VCaP (cell line): ENCODE data around the gene LLCFC1.
"Not testable (repeated sequence)": the region's sequence is repeated elsewhere in the genome, so short reads cannot be mapped to it uniquely, and the experiment has no call there.

Source experiments
- H3K27ac ChIP-seq: fragments of 450-650 bp; 2 replicates; pipeline ENCODE4 v1.5.1; 2017
- CTCF ChIP-seq: fragments of 450-650 bp; conservative IDR thresholded peaks from 2 replicates; pipeline ENCODE4 v1.5.1; 2017; ENCODE audit warnings: mild to moderate bottlenecking, moderate library complexity

Gene LLCFC1

GRCh38 chr7:142964502-142965246, 25.4 kb downstream of the LLCFC1 start:
- no peak for TF ChIP-seq CTCF
- H3K27ac ChIP-seq, result no peak overlapping the region

GRCh38 chr7:142968229-142968628, 28.9 kb downstream of the LLCFC1 start:
- no peak for TF ChIP-seq CTCF
- no peak overlapping the region for H3K27ac ChIP-seq

GRCh38 chr7:142969183-142969582, 29.9 kb downstream of the LLCFC1 start:
- no peak for TF ChIP-seq CTCF
- no peak overlapping the region for H3K27ac ChIP-seq

GRCh38 chr7:142974626-142975025, 35.3 kb downstream of the LLCFC1 start:
- no peak for TF ChIP-seq CTCF
- no peak overlapping the region for H3K27ac ChIP-seq

GRCh38 chr7:142978402-142978801, 39.1 kb downstream of the LLCFC1 start:
- not testable (repeated sequence) for H3K27ac ChIP-seq

GRCh38 chr7:142983825-142984224, 44.5 kb downstream of the LLCFC1 start:
- no peak for TF ChIP-seq CTCF
- H3K27ac ChIP-seq, result no peak overlapping the region

- no peak for TF ChIP-seq CTCF
- H3K27ac ChIP-seq, result no peak overlapping the region
These were observed 45.0 kb downstream of the LLCFC1 start for GRCh38 chr7:142984297-142984696.
